GM12878 (cell line): ENCODE measurements around the gene FYB1.

Source experiments
- CTCF ChIP-seq, 3 experiments: IDR thresholded peaks in 2 of 3; conservative IDR thresholded peaks in 1 of 3; 2 replicates each; pipeline ENCODE4 v1.5.1; 2011; ENCODE audit warnings: low read depth in 3 of 3, low read length in 3 of 3, mild to moderate bottlenecking in 3 of 3, control low read depth in 2 of 3, moderate library complexity in 2 of 3, inconsistent platforms in 1 of 3, mixed read lengths in 1 of 3; ENCODE audit not compliant: control insufficient read depth in 2 of 3, insufficient read depth in 1 of 3; ENCODE audit errors: extremely low read depth in 1 of 3
- GATAD2B ChIP-seq: fragments of 450-650 bp; conservative IDR thresholded peaks from 2 replicates; pipeline ENCODE4 v1.6.1; 2017; ENCODE audit warnings: low read depth, mild to moderate bottlenecking, moderate library complexity
- JUND ChIP-seq: IDR thresholded peaks from 2 replicates; pipeline ENCODE4 v1.6.1; 2012; ENCODE audit warnings: low read depth, mild to moderate bottlenecking, low read length, improper control_type of control experiment, moderate library complexity
- MTA3 ChIP-seq: IDR thresholded peaks from 2 replicates; pipeline ENCODE4 v1.6.1; 2012; ENCODE audit warnings: low read length, inconsistent platforms, borderline replicate concordance
- NRF1 ChIP-seq: conservative IDR thresholded peaks from 2 replicates; pipeline ENCODE4 v1.6.1; 2011; ENCODE audit warnings: mild to moderate bottlenecking, low read depth, low read length, improper control_type of control experiment
- PKNOX1 ChIP-seq: fragments of 450-650 bp; IDR thresholded peaks from 2 replicates; pipeline ENCODE4 v1.6.1; 2016; ENCODE audit warnings: mild to moderate bottlenecking
- POLR2A ChIP-seq: IDR thresholded peaks from 2 replicates; pipeline ENCODE4 v1.6.1; 2011; ENCODE audit warnings: low read depth, mild to moderate bottlenecking, low read length
- POLR2AphosphoS5 ChIP-seq: IDR thresholded peaks from 2 replicates; pipeline ENCODE4 v1.6.1; 2011; ENCODE audit warnings: mild to moderate bottlenecking, low read length, inconsistent platforms
- RAD21 ChIP-seq: IDR thresholded peaks from 2 replicates; pipeline ENCODE4 v1.6.1; 2011; ENCODE audit warnings: mild to moderate bottlenecking, low read depth, low read length, moderate library complexity; ENCODE audit not compliant: insufficient read depth
- SIN3A ChIP-seq: IDR thresholded peaks from 2 replicates; pipeline ENCODE4 v1.6.1; 2012; ENCODE audit warnings: low read depth, low read length, improper control_type of control experiment

- no peak for TF ChIP-seq NRF1
- no peak for TF ChIP-seq MTA3
- no peak for TF ChIP-seq POLR2AphosphoS5
- TF ChIP-seq POLR2A, result no peak
- TF ChIP-seq RAD21, result no peak
- TF ChIP-seq PKNOX1, result no peak
- no peak for TF ChIP-seq SIN3A
- no peak for TF ChIP-seq CTCF (IDR thresholded peaks at IDR 0.05 in 2 of 3, conservative IDR thresholded peaks at IDR 0.05 in 1 of 3; ENCODE audit: control insufficient read depth in 2 of 3, extremely low read depth in 1 of 3, insufficient read depth in 1 of 3, low read depth in 3 of 3, low read length in 3 of 3)
- TF ChIP-seq JUND, result no peak
- no peak for TF ChIP-seq GATAD2B
These were observed 19.3 kb downstream of the FYB1 start for GRCh38 chr5:39200081-39200480.
